Fibroblast of lung (primary cell): Measurements from ENCODE around the gene THAP9.

Experiments
- EZH2 ChIP-seq: IDR thresholded peaks from 2 replicates; pipeline ENCODE4 v1.5.1; 2012; ENCODE audit warnings: low read length, control low read depth, mild to moderate bottlenecking; ENCODE audit errors: missing control alignments
- TF ChIP-seq, protein P1 (sequence below), 2 donors: IDR thresholded peaks in 1 of 2; conservative IDR thresholded peaks in 1 of 2; 1 replicate in 1 of 2; 2 replicates in 1 of 2; pipeline ENCODE4 v1.5.1; 2011 to 2012; ENCODE audit warnings: low read length in 2 of 2, control low read depth in 1 of 2, inconsistent platforms in 1 of 2, low read depth in 1 of 2, mild to moderate bottlenecking in 1 of 2

DNA sequence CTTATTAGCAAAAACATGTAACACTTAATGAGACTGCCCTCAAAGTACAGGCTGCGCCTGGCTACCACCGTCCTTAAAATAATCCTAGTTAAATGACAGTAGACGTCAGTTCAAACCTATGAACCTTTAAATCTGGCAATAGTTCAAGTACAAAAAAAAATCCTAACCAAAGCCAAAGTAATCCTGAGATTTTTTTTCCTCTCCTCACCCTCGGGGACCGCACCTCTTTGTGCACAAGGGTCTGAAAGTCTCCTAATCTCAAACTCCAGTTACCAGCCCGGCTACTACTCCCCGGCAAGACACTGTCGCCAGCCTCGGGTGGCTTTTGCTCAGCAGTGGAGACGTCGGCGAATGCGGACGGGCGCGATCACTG is 10.0 kb upstream of the THAP9 start:
- TF ChIP-seq, protein P1, sequence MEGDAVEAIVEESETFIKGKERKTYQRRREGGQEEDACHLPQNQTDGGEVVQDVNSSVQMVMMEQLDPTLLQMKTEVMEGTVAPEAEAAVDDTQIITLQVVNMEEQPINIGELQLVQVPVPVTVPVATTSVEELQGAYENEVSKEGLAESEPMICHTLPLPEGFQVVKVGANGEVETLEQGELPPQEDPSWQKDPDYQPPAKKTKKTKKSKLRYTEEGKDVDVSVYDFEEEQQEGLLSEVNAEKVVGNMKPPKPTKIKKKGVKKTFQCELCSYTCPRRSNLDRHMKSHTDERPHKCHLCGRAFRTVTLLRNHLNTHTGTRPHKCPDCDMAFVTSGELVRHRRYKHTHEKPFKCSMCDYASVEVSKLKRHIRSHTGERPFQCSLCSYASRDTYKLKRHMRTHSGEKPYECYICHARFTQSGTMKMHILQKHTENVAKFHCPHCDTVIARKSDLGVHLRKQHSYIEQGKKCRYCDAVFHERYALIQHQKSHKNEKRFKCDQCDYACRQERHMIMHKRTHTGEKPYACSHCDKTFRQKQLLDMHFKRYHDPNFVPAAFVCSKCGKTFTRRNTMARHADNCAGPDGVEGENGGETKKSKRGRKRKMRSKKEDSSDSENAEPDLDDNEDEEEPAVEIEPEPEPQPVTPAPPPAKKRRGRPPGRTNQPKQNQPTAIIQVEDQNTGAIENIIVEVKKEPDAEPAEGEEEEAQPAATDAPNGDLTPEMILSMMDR (conservative IDR thresholded peaks at IDR 0.05 in 1 of 2, IDR thresholded peaks at IDR 0.05 in 1 of 2; ENCODE audit: low read depth in 1 of 2, low read length in 2 of 2), result no peak
- TF ChIP-seq EZH2, result no peak
